AG08395 (cell line): ENCODE measurements around the gene XYLB.
"Not testable (repeated sequence)": the region's sequence is repeated elsewhere in the genome, so short reads cannot be mapped to it uniquely, and the experiment has no call there.

Source experiments
- DNase-seq: peaks from one replicate; pipeline ENCODE4 v3.0.0; 2012; ENCODE audit warnings: mixed read lengths, low spot score

The XYLB gene

DNA sequence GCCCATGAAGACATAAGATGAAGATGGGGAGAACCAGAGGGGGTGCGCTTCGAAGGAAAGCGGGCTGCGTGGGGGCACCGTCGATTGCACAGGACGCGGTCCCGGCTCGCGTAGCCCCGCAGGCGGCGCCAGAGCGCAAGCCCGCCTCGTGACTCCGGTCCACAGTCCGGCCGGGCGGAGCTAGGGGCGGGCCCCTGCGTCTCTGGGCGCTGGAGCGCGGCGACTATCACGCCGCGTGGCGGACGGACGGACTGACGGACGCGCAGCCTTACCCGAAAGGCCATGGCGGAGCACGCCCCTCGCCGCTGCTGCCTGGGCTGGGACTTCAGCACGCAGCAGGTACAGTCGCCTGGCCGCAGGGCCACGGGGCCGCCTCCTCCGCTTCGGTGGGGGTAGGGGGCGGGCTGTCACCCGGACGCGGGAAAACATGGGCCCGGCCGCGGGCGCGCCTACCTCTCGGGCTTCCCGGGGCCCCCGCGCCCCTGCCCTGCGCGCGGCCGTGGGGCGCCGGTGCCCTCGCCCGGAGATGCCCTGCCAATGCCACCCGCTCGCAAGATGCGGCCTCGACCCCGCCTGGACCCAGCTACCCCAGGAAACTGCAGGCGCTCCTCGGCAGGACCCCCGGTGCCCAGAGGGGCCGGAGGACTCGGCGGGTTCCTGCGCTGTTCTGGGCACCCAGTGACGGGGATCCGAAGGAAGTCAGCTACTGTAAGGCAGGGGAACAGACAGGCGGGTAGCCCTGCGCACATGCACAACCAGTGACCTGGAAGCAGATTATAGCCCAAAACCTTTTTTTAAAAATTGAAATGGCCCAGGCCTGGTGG is at the start of gene XYLB:
Gene XYLB, plus strand, starts transcription at position 199 of the 824 bp plus-strand sequence. Its CDS starts 84 bp downstream, at position 283.
- peak; percentile 95 for DNase-seq

DNA sequence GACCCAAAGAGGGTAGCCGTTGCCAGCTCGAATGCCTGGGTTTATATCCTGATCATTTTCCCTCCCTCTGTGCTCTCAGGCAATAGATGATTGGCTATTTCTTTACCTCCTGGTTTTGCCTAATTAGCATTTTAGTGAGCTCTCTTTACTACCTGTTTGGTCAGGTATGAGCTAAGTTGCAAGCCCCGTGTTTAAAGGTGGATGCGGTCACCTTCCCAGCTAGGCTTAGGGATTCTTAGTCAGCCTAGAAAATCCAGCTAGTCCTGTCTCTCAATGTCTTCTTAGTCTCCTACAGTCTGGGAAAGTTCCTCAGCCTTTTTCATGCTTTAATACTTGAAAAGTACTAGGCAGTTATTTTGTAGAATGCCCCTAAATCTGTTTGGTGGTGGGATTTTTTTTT is 49.5 kb upstream of the XYLB start:
- DNase-seq, result not testable (repeated sequence)

DNA sequence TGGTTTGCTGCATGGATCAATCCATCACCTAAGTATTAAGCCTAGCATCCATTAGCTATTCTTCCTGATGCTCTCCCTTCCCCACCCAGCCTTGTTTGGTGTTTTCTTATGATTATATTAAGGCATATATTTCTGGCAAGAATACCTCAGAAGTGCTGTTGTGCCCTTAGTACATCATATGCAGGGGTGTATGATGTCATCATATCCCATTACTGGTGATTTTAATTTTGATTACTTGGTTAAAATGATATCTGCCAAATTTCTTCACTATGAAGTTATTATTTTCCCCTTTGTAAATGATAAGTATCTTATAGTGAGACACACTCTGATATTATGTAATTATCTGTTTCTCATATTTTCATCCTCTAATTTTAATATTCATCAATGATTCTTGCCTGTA is 49.0 kb upstream of the XYLB start:
- DNase-seq, result no peak

DNA sequence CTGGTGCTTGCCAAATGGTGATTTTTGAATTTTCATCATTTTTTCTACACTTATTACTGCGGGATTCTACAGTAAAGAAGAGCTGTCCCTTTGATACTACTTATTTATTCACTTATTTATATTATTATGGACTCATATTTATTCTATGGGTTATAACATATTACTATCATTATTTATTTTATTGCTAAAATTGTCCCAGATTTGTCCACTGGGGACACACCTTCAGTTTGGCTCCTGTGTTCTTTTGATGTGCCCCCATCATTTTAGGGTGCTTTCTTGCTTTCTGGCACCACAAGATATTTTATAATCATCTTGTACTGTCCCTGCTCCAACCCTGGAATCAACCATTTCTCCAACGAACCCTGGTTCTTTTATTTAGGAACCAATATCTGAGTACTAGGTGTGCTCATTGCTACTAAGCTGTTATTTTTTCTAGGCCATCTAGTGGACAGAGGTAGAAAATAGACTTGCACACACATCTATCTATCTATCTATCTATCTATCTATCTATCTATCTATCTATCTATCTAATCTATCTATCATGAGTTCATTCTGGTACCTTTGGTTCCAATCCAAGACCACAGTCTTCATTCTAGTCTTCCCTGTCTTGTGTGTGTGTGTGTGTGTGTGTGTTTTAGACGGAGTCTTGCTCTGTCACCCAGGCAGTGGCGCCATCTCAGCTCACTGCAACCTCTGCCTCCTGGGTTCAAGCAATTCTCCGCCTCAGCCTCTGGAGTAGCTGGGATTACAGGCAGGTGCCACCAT is 48.5 kb upstream of the XYLB start:
- DNase-seq, result peak; percentile 24

DNA sequence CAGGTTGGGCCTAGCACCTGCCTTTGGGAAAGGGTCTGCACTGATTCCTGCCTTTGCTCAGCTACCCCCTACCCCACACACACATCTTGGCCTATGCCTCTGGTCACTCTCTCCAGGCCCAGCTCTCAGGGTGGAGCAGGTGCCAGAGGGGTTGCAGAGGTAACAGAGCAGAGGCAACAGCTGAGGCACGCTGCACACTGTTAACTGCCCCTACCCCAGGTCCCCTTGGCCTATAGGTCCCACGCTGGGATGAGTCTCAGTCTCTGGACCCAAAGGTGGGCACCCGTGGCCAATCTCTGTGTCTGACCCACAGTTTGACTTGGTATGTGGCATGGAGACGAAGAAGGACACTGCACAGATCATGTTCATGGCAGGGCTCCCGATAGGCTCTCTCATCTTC is 39.6 kb upstream of the XYLB start:
- DNase-seq, result no peak

DNA sequence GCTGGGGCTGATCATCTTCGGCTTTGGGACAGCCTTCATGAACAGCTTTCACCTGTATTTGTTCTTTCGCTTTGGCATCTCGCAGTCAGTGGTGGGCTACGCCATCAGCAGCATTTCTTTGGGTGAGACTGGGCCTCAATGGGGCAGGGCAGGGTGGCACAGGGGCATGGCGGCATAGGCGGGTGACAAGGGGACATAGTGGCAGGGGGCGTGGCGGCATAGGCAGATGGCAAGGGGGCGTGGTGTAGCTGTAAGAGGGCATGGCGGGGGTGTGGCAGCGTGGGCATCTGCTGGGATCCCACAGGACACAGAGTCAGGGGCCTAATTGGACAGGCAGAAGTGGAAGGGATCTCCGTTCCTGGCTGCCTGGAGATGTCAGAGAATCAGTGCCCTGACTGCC is 39.0 kb upstream of the XYLB start:
- DNase-seq, result no peak

DNA sequence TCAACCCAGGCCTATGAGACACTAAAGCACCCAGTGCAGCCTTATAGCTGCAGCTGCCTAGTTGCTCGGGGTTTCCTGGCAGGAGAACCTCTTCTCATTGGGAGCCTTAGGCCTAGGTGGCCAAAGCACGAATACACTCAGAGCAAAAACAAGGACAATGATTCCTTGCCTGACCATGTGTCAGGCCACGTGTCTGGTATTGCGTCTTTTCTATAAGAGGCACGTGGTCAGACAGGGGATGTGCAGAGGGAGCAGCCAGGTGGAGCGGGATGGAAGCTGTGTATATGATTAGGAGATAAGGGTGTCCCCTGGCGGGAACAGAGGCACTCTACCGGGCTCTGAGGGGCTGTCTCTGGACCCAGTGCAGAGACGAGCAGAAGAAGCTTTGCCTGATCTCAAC is 38.1 kb upstream of the XYLB start:
- no peak for DNase-seq

DNA sequence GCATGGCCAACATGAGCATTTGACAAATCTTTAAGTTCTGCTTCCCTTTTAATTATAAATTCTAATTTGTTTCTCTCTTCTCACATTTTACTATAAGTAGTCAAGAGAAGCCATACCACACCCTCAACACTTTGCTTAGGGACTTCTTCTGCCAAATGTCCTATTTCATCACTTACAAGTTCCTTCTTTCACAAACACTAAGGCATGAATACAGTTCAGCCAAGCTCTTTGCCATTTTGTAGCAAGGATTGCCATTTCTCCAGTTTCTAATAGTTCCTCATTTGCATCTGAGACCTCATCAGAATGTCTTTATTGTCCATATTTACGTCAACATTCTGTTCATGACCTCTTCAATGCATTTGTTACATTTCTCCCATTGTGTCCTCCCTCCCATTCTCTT is 35.1 kb upstream of the XYLB start:
- no peak for DNase-seq

DNA sequence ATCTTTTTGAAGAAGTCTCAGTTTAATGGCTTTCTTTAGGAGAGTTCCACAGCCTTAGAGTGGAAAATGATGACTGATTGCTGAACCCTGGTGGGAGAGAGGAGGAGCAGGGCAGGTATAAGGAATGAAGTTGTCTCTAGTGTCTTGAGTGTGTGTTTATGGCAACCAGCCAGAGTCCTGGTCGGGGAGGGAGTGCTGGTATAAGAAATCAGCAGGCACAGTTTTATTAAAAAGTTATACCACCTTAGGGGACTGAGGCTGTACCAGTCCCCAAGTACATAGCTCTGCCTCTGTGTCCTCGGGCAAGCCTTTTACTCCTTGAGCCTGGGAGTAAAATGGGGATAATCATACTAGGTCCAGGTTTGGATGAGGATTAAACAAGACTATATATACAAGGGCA is 34.6 kb upstream of the XYLB start:
- no peak for DNase-seq

DNA sequence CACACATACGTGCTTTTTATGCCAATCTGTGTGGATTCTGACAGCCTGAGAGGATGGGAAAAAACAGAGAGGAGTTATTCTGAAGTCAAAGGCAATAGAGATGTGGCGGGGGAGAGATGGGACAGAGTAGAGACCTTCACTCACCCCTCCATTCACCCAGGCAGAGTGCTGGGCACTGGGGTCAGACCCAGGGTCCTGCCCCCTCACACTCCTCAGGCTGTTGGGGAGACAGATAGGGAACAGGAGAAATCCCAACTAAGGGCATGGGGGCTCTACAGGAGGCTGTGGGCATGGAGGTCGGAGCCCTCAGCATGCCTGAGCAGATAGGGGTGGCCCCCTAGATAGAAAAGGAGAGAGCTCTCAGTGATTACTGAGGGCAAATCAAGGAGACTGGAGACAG is 34.2 kb upstream of the XYLB start:
- no peak for DNase-seq

DNA sequence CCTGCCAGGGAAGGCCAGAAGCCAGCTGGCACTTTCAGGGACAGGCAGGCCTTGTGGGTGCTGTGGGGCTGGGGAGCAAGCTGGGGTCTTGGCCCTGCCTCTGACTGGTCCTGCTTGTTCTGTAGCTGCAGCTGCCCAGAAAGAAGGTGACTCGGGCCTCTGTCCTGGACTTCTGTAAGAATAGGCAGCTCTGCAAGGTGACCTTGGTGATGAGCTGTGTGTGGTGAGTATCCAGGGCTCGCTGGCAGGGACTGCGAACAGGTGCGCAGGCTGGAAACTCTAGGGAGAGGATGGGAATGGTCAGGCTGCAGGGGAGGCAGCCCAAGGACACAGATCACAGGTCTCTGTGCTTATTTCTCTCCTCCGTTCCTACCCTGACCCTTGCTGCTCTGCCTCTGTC is 33.3 kb upstream of the XYLB start:
- DNase-seq, result no peak

DNA sequence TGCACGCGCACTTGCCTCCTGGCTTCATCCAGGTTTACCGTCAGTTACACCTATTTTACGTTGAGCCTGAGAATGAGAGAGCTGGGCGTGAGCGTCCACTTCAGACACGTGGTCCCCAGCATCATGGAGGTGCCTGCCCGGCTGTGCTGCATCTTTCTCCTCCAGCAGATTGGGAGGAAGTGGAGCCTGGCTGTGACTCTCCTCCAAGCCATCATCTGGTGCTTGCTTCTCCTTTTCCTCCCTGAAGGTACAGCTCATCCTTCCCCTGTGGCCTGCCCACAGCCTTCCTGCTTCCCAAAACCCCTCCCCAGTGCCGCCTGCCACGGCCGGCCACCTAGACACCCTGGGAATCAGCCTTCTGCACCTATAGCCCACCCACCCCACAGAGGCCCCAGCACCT is 32.9 kb upstream of the XYLB start:
- DNase-seq, result no peak

DNA sequence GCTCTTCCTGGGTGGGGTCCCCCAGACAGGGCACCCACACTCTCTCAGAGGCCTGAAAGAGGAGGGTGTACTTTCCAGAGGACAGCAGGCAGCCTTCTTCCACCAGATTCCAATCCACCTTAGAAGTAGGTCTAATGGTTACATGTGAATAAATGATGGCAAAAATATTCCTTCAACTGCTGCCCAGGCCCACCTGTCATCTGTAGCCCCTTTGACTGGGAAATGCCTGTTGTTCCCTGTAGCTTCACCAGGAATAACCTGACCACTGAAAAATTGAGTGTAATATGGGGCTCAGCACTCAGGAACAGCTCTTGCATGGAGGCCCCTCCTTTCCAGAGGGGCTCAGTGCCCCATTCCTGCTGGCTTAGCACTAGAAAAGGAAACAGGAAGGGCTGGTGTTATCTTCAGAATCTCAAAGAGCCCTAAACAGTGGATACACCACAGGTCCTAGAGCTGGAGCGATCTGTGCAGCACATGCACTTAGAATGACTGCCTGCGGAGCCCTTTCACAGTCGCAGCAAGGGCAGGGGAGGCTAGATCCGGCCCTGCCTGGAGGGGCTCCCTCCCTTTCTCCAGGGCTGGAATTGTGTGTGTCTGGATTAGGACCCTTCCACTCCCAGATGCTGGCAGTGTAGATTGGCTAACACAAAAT is 32.3 kb upstream of the XYLB start:
- DNase-seq, result no peak

DNA sequence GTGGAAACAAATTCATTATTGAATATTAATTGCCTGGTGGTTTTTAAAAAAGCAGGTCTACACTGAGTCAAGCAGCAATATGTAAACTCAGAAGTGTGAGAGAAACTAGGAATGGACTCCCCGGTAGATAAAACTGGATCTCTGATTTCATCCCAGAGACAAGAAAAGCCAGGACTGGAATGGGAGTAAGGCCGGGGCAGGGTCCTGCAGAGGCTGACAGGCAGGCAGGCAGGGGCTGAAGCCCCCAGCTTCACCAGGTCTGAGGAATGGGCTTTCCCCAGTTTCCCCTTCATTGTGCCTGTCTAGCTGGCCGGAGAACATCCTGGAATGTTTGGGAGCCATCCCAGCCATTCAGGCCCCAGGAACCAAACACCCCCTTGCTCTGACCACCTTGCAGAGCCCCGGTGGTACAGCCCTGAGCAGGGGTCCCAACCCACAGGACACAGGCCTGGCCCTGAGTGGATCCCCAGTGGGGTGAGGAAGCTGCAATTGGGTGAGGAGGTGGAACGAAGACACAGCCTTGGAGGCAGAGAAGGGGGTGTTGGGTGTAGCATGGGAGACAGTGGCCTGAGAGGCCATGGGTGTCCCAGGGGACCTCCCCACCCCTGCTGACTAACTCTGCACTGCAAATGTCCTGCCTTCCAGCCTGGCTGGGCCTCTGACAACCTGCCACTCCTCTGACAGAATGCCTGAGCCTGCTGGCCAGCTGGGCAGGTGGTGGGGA is 31.7 kb upstream of the XYLB start:
- DNase-seq, result no peak

DNA sequence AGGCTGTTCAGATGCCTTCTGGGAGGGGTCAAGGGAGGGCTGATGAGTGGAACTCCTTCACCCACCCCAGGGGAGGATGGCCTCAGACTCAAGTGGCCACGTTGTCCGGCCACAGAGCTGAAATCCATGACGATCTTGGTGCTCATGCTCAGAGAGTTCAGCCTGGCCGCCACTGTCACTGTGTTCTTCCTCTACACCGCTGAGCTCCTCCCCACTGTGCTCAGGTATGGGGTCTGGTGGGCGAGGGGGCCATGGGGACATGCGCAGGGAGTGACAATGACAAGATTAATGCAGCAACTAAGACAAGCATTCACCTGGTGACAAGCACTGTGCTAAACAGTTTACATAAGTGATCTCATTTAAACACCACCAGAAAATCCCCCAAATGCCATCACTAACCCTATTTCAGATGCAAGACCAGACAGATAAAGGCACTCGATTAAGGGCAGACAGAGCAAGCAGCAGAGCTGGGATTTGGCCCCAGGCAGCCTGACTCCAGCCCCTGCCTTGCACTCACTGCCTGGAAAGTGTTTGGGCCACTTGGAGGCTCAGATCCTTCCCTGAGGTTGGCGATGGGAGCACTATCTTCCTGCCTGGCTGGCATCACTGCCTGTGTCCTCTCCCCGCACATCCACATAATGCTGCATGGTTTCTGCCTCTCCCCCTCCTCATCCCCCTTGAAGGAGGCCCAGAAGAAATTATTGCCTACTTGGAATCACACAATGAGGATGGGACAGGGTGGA is 30.9 kb upstream of the XYLB start:
- no peak for DNase-seq

DNA sequence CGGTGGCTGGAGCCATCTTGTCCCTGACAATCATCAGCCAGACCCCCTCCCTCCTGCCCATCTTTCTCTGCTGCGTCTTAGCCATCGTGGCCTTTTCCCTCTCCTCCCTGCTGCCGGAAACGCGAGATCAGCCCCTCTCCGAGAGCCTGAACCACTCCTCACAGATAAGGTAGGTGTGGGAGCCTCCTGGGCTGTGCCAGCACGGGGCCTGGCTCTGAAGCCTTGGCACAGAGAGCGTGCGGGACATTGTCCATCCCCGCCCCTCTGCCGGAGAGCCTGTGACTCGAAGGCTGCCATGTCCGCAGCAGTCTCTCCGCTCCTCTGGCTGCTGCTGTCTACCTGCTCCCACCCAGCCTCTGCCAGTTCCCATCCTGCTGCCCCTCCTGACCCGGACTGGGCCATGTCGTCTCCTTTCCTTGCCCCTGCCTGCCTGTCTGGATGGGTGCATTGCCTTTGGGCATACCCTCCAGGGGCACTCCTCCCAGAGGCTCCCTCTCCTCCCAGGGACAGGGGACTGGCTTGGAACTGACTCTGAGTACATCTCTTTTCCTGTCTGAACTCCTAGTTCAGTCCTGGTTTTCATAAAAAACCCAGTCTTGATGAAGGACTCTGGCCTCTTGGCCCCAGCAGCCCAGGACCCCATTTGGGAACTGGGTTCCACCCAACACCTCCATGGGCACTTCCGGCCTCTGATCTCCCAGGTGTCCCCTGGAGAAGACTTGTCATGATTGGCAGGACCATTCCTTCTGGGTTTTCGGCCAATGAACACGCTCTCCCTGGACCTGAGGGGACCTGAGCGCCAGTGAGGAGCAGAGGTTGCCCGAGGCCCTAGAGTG is 30.0 kb upstream of the XYLB start:
- DNase-seq, result no peak

DNA sequence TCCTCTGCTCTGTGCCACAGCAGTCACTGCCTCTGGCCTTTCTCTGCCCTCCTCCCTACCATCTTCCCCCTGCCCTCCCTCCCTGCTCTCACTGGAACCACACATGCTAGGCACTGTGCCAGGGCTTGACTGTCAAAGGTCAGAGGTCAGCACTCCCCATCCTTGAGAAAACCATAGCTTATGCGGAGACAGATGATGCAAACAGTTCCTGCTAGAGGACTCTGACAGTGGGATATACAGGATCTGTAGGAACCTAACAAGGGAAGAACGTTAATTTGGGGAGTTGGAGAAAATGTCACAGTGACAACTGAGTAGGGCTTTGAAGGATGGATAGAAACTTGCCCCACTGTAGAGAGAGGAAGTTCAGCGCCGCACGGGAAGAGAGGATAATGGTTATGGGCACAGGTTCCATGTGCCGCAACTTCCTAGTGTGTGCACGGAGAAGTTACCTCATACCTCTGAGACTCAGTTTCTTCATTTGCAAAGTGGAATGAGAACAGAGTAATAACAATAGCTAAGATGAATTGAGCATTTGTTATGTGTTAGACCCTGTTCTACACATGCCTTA is 29.3 kb upstream of the XYLB start:
- DNase-seq, result no peak

DNA sequence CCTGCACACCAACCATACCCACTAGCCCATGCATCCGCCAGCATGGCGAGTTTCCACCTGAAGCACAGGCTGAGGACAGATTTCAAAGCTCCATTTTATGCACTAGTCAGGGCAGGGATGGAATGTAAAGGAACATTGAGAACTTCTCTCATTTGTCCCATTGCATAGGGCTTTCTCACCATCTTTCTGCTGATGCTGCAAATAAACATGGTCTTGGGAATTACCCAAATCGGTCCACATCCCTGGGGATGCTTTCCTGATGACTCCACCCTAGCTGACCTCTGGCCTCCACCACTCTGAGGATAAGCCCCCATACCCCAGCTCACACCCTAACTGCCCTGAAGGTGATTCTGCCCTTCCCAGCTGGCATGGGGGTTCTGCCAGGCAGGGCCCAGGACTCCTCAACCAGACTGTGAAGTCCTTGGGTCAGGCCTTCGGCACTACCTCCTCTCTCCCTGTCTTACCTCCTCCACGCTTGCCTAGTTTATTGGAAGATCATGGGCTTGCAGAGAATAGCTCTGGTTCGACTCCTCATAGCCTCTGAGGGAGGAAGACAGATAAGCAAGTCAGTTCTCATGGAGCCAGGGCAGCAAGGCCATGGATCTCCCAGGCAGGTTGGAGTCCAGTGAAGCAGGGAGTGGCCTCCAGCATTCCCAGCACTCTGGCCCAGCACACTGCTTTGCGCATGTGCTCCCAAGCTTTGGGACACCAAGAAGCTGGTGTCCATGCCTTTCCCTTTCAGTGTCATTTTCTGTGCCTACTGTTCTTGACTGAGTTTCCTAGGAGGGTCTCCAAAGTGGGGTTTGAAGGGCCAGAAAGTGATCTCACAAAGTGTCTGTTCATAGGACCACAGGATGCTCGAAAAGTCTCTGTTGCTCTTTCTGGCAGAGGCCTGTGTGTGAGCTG is 27.6 kb upstream of the XYLB start:
- DNase-seq, result no peak

DNA sequence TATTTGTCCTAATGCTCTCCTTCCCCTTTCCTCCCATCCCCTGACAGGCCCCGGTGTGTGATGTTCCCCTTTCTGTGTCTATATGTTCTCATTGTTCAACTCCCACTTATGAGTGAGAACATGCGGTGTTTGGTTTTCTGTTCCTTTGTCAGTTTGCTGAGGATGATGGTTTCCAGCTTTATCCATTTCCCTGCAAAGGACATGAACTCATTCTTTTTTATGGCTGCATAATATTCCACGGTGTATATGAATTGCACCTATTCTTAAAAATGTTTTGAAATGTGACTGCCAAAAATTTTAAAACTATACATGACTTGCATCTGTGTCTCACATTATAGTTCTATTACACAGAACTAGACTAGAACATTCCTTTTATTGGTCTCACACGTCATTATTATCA is 25.9 kb upstream of the XYLB start:
- DNase-seq, result not testable (repeated sequence)
